Frontal cortex (tissue), 4 donors: Measurements from ENCODE around the gene RHBDD3. TPM values are rescaled to one million over a fixed set of nuclear protein-coding genes. Genes with fewer than 3 reads are reported as not detected.

ENCODE experiments used
- DNase-seq, 2 donors: peaks; one replicate each; pipeline ENCODE4 v3.0.0; 2012; ENCODE audit warnings: low spot score in 2 of 2
- FAIRE-seq: peaks from 2 replicates; lab custom pipeline; 2012; peaks lifted over from hg19 to GRCh38; lab: Jason Lieb, UNC
- total RNA-seq: library from RNA; depleted of rRNA; stranded (reverse); fragments of >200 nt; gene quantifications from one replicate; pipeline ENCODE4 v1.2.3, GENCODE V29; 2014
- donor health status: control.
- donor health status: control.
- donor health status: control.

Gene RHBDD3
- total RNA-seq, 1 donor from 2014 or later = 14.7 TPM

DNA sequence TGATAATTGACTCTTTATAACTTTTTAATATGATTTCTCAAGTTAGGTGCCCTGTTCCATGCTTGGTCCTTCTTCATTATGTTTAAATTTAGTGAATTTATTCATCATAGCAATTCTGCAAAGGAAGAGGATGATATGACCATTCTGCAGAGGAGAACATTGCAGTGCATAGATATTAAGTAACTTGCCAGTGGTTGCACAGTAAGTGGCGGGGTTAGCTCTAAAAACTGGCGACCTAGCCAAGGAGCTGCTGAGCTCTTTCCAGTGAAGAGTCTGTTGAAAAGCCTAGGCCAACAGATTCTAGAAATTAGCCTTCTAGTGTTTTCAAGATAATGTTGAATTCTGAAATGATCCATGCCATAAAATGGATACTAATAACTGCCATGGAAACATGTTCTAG lies 4.8 kb upstream of the RHBDD3 start:
- FAIRE-seq = no peak

GRCh38 chr22:29270475-29271271 lies 2.9 kb upstream of the RHBDD3 start:
- no peak for DNase-seq
- FAIRE-seq = no peak

More for the DNA sequence above, 4.8 kb upstream of the RHBDD3 start:
- no peak for DNase-seq

- DNase-seq (no peak), FAIRE-seq (no peak)
Measured at GRCh38 chr22:29269731-29270474, 2.1 kb upstream of the RHBDD3 start.

DNA sequence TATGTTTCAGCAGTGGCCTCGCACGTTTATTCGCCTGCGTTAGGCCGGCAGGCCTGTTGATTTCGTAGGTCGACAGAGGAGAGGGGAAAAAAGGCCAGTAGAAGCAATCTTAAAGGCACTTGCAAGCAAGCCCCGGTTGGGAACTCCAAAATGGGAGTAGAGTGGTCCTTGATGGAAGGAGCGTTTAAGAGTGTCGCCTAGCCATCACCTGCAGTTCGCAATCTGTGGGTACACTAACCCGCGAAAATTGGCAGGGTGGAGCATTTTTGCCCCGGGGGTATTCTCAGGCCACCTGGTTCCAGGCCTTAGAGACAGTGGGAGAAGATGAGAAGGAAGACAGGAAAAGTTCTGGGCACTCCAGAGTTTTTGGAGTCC lies 1.4 kb upstream of the RHBDD3 start:
- DNase-seq (no peak), FAIRE-seq (no peak)

DNA sequence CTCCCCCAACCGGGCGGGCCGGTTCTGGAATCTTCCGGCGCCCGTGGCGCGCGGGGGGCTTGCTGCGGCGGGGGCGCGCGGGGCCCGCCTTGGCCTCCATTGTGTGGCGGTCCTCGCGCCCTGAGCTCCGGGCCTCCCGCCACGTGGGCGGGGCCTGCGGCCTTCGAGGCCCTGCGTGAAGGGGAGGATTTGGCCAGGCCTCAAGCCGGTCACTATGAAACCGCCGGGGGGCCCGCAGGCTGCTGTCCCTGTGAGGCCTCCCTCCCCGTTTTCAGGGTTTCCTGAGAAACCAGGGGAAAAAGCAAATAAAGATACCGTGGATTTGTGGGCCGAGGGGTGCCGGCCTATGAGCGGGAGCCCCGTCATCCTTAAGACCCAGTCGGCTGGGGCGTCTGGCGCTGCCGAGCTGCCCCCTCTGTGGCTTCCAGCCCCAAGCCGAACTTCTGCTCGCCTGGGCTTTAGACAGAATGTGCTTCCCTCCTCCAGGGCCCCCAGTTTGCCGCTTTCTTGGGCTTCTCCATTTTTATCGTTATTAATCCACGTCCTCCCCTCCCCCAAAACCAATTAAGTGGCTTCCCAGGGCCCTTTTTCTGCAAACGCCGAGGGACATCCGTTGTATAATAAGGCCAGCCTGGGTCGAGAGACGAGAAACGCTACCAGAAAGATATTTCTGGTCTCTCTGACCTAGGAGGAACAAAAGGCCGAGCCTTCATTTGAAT lies 889 bp upstream of the RHBDD3 start:
- DNase-seq = peak; percentile 65 to 69
- no peak for FAIRE-seq

DNA sequence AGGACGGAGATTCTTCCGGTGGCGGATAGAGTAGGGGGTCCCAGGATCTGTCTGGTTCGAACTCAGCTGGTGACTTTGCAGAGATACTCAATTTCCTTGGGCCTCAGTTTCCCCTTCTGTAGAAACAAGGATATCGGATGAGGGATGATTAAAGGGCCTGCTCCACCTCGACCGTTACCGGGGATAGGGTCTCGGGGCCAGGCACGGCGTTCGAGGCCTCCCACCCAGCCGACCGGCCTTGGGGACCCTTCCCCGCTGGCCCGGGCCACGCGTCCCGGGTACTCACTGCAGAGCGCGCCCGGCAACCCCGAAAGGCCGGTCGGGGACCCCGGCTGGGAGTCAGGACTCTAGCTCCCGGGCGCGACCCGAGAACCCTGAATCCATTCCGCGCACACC lies 321 bp downstream of the RHBDD3 start:
- DNase-seq (no peak), FAIRE-seq (no peak)

- FAIRE-seq (no peak), DNase-seq (no peak)
Measured at GRCh38 chr22:29266564-29267461, 968 bp downstream of the RHBDD3 start.

- DNase-seq = no peak
Measured at GRCh38 chr22:29265929-29266328, 1.9 kb downstream of the RHBDD3 start.

DNA sequence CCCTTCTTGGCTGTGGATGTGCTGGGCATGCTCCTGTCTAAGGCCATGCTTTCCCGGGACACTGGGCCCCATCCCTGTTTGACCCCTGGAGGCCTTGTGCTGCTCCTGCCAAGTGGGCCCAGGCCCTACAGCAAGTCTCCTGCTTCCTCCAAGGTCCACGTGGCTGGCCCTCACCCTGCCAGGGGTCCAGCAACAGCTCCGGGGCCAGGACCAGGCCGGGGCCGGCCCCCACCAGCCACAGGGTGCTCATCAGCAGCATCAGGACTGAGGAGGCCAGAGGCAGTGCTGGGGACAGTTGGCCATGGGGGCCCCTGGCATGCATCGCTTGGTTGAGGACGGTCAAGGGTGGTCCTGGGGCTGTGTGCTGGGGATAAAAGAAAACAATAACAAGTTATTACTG lies 2.5 kb downstream of the RHBDD3 start:
- FAIRE-seq = no peak

More at GRCh38 chr22:29265929-29266328, 1.9 kb downstream of the RHBDD3 start:
- FAIRE-seq = no peak

DNA sequence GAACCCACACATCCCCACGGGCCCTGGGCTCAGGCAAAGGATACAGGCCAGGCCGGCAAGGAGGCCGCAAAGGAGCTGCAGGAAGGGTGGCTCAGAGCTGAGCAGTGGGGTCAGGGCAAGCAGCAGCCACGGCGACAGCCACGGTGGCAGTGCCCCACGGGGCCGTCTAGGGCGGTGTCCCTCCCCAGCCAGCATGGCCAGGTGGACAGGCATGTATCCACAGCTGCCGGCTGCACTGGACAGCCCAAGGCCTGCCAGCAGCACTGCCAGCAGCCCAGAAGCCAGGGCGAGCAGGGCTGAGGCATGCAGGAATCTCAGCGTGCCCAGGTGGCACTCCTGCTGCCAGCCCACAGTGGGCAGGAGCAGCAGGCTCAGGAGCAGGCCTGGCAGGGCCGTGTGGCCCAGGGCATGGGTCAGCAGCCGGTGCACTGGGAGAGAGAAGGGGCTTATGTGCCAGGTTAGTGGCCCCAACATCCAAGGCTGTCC lies 3.9 kb downstream of the RHBDD3 start:
- FAIRE-seq (no peak), DNase-seq (no peak)

More for the DNA sequence above, 2.5 kb downstream of the RHBDD3 start:
- DNase-seq = no peak

DNA sequence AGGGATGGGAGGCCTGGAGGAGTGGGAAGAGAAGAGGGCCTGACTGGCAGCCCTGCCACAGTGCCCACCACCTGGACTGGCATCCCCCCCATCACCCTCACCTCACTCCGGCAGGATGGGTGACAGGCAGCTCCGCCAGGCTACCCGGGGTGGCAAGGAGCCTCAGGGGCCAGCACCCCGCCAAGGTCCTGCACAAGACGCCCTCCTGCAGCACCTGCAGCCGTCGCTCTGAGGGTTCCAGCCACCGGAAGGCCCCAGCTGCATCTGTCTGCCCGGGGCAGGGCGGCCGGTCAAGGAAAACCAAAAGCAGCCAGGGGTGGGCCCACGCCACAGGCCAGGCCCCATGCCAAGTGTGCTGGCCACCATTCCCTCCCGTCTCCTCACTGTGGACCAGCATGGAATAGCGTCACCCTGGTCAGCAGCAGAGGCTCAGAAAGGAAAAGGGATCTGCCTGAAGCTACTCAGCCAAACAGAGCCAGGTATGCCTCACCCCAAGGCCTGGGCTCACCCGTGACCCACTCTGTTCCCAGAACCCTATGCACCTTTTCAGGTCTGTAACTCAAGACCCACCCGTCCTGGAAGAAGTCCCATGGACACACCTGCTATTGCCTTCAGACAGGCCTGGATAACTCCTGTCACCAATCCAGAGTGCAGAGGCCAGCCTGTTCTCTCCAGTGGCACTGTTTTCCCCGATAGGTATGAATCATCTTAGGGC lies 7.0 kb downstream of the RHBDD3 start:
- no peak for FAIRE-seq
- DNase-seq = no peak

DNA sequence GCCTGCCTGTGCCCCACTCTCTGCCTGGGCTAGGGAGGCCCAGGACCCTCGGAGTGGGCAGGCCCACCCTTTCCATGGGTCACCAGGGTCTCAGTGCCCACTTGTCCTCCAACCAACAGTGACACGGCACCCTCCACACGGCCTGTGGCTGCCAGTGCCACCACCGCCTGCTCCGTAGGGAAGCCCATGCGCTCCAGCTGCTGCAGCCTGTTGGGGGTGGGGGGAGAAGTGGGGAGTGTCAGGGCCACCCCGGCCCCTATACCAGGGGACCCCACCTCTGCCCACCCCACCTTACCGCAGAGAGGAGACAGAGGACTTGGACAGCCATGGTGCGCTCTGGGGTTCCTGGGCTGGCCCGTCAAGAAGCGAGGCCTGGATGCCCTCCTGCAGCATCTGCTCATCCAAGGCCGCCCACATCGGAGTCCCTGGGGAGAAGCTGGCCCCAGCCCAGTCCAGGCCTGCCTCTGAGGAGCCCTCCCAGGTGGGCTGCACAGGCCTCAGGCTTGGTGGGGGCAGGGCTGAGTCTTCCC lies 7.7 kb downstream of the RHBDD3 start:
- DNase-seq (no peak), FAIRE-seq (no peak)

GRCh38 chr22:29259253-29259899 lies 8.4 kb downstream of the RHBDD3 start:
- no peak for FAIRE-seq
- no peak for DNase-seq

- DNase-seq (no peak), FAIRE-seq (no peak)
Measured at GRCh38 chr22:29258407-29259252, 9.2 kb downstream of the RHBDD3 start.

DNA sequence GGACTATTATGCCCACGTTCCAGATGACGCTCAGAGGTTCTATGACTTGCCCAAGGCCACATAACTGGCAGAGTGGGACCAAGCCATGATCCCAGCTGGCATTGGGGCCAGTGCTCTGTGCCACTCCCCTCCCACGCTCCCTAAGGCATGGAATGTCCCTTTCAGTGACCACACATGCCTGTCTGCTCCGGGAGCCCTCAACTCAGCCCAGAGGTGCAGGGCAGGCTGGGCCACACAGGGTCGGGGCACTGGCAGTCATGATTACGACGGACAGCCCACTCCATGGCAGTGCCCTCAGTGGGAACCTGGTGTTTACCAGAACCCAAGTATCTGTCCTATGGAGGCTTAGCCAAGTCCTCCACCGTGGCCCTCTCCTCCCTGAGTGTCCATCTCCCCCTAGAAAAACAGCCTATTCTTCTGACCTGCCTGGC lies 10.0 kb downstream of the RHBDD3 start:
- DNase-seq = no peak
- FAIRE-seq = no peak

DNA sequence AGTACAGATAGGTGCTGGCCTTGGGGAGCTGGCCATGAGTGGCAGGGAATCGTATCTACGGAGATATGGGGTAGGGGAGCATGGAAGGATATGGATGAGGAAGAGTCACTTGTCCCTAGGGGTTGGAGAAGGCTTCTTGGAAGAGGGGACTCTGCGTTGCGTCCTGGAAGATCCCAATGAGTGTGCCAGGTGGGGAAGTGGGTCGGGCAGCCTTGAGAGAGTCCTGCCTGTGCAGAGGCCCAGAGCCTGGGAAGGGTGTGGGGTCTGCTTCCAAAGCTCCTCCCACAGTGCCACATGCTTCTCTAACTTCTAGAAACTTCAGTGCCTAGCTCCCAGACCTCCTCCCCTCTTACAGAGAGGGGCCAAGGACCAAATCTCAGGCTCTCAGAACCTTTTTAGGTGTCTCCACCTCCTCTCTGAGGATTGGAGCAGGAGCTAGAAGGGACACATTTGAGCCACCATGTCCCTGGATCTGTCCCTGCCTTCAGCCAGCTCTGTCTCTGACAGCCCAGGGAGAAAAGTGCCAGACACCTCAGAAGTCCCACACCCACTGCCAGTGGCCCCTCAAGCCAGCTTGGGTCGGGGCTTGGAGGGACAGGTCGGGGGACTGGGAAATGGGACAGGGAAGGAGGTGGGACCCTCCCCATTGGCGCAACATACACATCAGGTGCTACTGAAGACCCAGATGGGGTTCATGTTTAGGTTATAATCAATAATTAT lies 11.0 kb downstream of the RHBDD3 start:
- no peak for FAIRE-seq
- no peak for DNase-seq
